Kidney (tissue), 14 donors: Measurements from ENCODE around the gene SLC1A1. TPM values are rescaled to one million over a fixed set of nuclear protein-coding genes. Genes with fewer than 3 reads are reported as not detected.

Experiments
- DNase-seq, 5 donors: peaks; one replicate each; pipeline ENCODE4 v3.0.0-alpha.2; 2013 to 2020
- FAIRE-seq: peaks from 2 replicates; lab custom pipeline; 2012; peaks lifted over from hg19 to GRCh38; lab: Jason Lieb, UNC
- H3K27ac ChIP-seq, 2 donors: one replicate each; pipeline ENCODE4 v1.7.0; 2013; ENCODE audit warnings: low read depth in 2 of 2, low read length in 2 of 2, inconsistent platforms in 1 of 2
- H3K27me3 ChIP-seq: one replicate; pipeline ENCODE4 v1.7.1; 2013; ENCODE audit warnings: low read length, inconsistent platforms; ENCODE audit not compliant: control insufficient read depth, insufficient read depth
- H3K36me3 ChIP-seq, 3 donors: one replicate each; pipeline versions ENCODE4 v1.7.0 to v1.7.1; 2013; ENCODE audit warnings: low read length in 3 of 3, control low read depth in 1 of 3, inconsistent platforms in 1 of 3; ENCODE audit not compliant: insufficient read depth in 3 of 3, control insufficient read depth in 2 of 3
- H3K4me1 ChIP-seq, 3 donors: one replicate each; pipeline versions ENCODE4 v1.7.0 to v1.7.1; 2013; ENCODE audit warnings: low read length in 3 of 3, inconsistent platforms in 1 of 3, low read depth in 1 of 3; ENCODE audit not compliant: control insufficient read depth in 2 of 3, insufficient read depth in 2 of 3
- H3K4me3 ChIP-seq, 3 donors: one replicate each; pipeline versions ENCODE4 v1.7.0 to v1.8.1; 2013; ENCODE audit warnings: low read length in 3 of 3, control low read depth in 1 of 3, inconsistent platforms in 1 of 3
- H3K9ac ChIP-seq, 3 donors: one replicate each; pipeline versions ENCODE4 v1.7.0 to v1.7.1; 2013; ENCODE audit warnings: low read length in 3 of 3, control low read depth in 1 of 3, inconsistent platforms in 1 of 3
- H3K9me3 ChIP-seq, 3 donors: one replicate each; pipeline versions ENCODE4 v1.7.0 to v1.7.1; 2013; ENCODE audit warnings: low read length in 3 of 3, control low read depth in 1 of 3, inconsistent platforms in 1 of 3; ENCODE audit not compliant: control insufficient read depth in 2 of 3, insufficient read depth in 1 of 3
- intact Hi-C: fragments of 100-400 bp; cut with DNase I; formaldehyde crosslinking; loops from one replicate; pipeline ENCODE4 v1.11.1; 2022
- polyA plus RNA-seq: library from polyadenylated mRNA; stranded (reverse); fragments of 350-450 nt; fragmentation: Illumina TruSeq; extraction: RNeasy Lipid Tissue Mini Kit (QIAGEN cat#74804); gene quantifications from one replicate; pipeline ENCODE4 v1.2.3, GENCODE V29; 2014; ENCODE audit warnings: low read depth, low replicate concordance; ENCODE audit not compliant: insufficient read depth
- total RNA-seq: library from RNA; stranded (reverse); fragmentation: NEBNext Ultra II Directional; extraction: Animal tissue kit (Norgen Biotek cat#: 25700); gene quantifications from one replicate; pipeline ENCODE4 v1.2.1, GENCODE V29; 2021
- TF ChIP-seq, protein P1 (sequence below): IDR thresholded peaks from 3 replicates; pipeline ENCODE4 v1.5.1; 2012; ENCODE audit warnings: mild to moderate bottlenecking, moderate library complexity, borderline replicate concordance; ENCODE audit not compliant: insufficient read depth; ENCODE audit errors: extremely low read depth
- donor health status: control.
- donor health status: control.
- donor health status: control.
- donor health status: control.
- donor health status: control.
- donor health status: DM: yes; HTN: yes; CAD: no.
- donor health status: Normal renal cell carcinoma (clear cell type).

SLC1A1 gene
- total and polyA plus RNA-seq, 2 donors from 2014 or later = 19.0 to 19.6 TPM

- TF ChIP-seq, protein P1, sequence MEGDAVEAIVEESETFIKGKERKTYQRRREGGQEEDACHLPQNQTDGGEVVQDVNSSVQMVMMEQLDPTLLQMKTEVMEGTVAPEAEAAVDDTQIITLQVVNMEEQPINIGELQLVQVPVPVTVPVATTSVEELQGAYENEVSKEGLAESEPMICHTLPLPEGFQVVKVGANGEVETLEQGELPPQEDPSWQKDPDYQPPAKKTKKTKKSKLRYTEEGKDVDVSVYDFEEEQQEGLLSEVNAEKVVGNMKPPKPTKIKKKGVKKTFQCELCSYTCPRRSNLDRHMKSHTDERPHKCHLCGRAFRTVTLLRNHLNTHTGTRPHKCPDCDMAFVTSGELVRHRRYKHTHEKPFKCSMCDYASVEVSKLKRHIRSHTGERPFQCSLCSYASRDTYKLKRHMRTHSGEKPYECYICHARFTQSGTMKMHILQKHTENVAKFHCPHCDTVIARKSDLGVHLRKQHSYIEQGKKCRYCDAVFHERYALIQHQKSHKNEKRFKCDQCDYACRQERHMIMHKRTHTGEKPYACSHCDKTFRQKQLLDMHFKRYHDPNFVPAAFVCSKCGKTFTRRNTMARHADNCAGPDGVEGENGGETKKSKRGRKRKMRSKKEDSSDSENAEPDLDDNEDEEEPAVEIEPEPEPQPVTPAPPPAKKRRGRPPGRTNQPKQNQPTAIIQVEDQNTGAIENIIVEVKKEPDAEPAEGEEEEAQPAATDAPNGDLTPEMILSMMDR = no peak
- no peak overlapping the region for H3K9ac ChIP-seq
- peak overlapping the region; percentile 38 to 75 for H3K27ac ChIP-seq
- peaks cover 0 to 9% (median 0%) of the 10 kb centered on the region in 3 donors for H3K36me3 ChIP-seq
- no peak overlapping the region for H3K4me3 ChIP-seq
- H3K9me3 ChIP-seq = no peaks in the 10 kb centered on the region
- intact Hi-C loops = no loop called here
- peak in 1 of 5 donors; percentile 35 for DNase-seq
- no peaks in the 10 kb centered on the region for H3K27me3 ChIP-seq
- H3K4me1 ChIP-seq = peaks cover 0 to 39% (median 22%) of the 10 kb centered on the region in 3 donors
- FAIRE-seq = no peak
Observed at GRCh38 chr9:4548811-4549725, 58.8 kb downstream of the SLC1A1 start.

DNA sequence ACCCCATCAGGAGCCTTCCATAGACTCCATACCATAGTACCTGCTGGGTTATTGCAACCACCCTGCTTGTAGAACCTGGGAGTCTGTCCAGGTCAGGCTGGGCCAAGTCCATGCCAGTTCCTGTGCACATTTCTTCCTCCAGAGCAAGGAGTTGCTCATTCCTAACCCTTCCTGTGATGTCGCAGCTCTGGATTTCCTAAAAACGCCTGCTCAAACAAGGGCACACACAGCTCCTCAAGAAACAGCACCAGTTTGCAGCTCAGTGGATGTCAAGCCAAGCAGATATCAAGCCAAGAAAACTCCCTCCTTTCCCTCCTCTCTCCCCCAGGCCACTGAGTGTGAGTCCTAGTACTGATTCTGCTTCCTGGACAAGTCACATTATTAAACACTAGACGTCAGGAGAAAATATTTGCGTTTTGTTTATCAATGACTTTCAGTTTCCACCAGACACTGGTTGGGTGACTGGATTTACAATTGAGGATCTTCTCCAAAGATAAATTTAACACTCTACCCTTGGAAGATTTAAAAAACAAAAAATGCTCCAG, 59.6 kb downstream of the SLC1A1 start:
- peaks cover 0 to 43% (median 27%) of the 10 kb centered on the region in 3 donors for H3K4me1 ChIP-seq
- TF ChIP-seq, protein P1 = no peak
- DNase-seq (no peak), FAIRE-seq (no peak)
- no peaks in the 10 kb centered on the region for H3K27me3 ChIP-seq
- peaks cover 0 to 6% (median 0%) of the 10 kb centered on the region in 3 donors for H3K36me3 ChIP-seq
- peak overlapping the region; percentile 73 to 75 for H3K27ac ChIP-seq
- H3K4me3 ChIP-seq = no peak overlapping the region
- no peak overlapping the region for H3K9ac ChIP-seq
- no peaks in the 10 kb centered on the region for H3K9me3 ChIP-seq
- intact Hi-C loops = no loop called here

- no peak overlapping the region for H3K4me3 ChIP-seq
- no peaks in the 10 kb centered on the region for H3K27me3 ChIP-seq
- no peak overlapping the region for H3K9ac ChIP-seq
- peak in 1 of 5 donors; percentile 48 for DNase-seq
- H3K36me3 ChIP-seq = no peaks in the 10 kb centered on the region
- peak overlapping the region; percentile 73 to 75 for H3K27ac ChIP-seq
- H3K9me3 ChIP-seq = no peaks in the 10 kb centered on the region
- peaks cover 0 to 43% (median 29%) of the 10 kb centered on the region in 3 donors for H3K4me1 ChIP-seq
- intact Hi-C loops = no loop called here
- no peak for FAIRE-seq
- TF ChIP-seq, protein P1 = no peak
Observed at GRCh38 chr9:4550777-4551484, 60.7 kb downstream of the SLC1A1 start.
